Neural cell (in vitro differentiated cells): ENCODE results near the gene RPA4. TPM values are rescaled to one million over a fixed set of nuclear protein-coding genes. Genes with fewer than 3 reads are reported as not detected.

Experiments used
- polyA plus RNA-seq: library from polyadenylated mRNA; depleted of rRNA; stranded (reverse); fragments of >200 nt; gene quantifications from 2 replicates; pipeline ENCODE4 v1.2.3, GENCODE V29; 2014

The RPA4 gene
- polyA plus RNA-seq, 1 donor from 2014 or later: not detected

Other genes starting within 250 kb of the RPA4 start
- gene DIAPH2, start 199.1 kb upstream of the RPA4 start, polyA plus RNA-seq: 0.07 and 0.14 TPM in 2 replicates